Measurements from ENCODE around the gene CHST6.
"Not testable (repeated sequence)": the region's sequence is repeated elsewhere in the genome, so short reads cannot be mapped to it uniquely, and the experiment has no call there.

The CHST6 gene

GRCh38 chr16:75452464-75453190 lies 42.6 kb downstream of the CHST6 start:
- in situ Hi-C loops (cut with MboI; ENCODE audit: low sequenced_read_pairs) = no loop called here

- in situ Hi-C loops (cut with MboI; ENCODE audit: low sequenced_read_pairs) = no loop called here
Observed at GRCh38 chr16:75446416-75446815, 48.8 kb downstream of the CHST6 start.

- in situ Hi-C loops (cut with MboI; ENCODE audit: low sequenced_read_pairs) = no loop called here
Observed at GRCh38 chr16:75445298-75445697, 49.9 kb downstream of the CHST6 start.

- in situ Hi-C loops (cut with MboI; ENCODE audit: low sequenced_read_pairs) = no loop called here
Observed at GRCh38 chr16:75443298-75443697, 51.9 kb downstream of the CHST6 start.

GRCh38 chr16:75433732-75434413 lies 61.4 kb downstream of the CHST6 start:
- in situ Hi-C loops (cut with MboI; ENCODE audit: low sequenced_read_pairs) = no loop called here

- in situ Hi-C loops (cut with MboI; ENCODE audit: low sequenced_read_pairs) = no loop called here
Observed at GRCh38 chr16:75432828-75433731, 62.2 kb downstream of the CHST6 start, which contains the start of gene CFDP1. TSS of gene CFDP1 (minus strand) at chr16:75433503. CDS start at chr16:75433352, 151 bp downstream.

- in situ Hi-C loops (cut with MboI; ENCODE audit: low sequenced_read_pairs) = no loop called here
Observed at GRCh38 chr16:75429621-75430403, 65.4 kb downstream of the CHST6 start.

GRCh38 chr16:75426524-75426923 lies 68.7 kb downstream of the CHST6 start:
- in situ Hi-C loops (cut with MboI; ENCODE audit: low sequenced_read_pairs) = not testable (repeated sequence)

- in situ Hi-C loops (cut with MboI; ENCODE audit: low sequenced_read_pairs) = not testable (repeated sequence)
Observed at GRCh38 chr16:75424105-75424762, 71.0 kb downstream of the CHST6 start.

- in situ Hi-C loops (cut with MboI; ENCODE audit: low sequenced_read_pairs) = no loop called here
Observed at GRCh38 chr16:75423723-75424104, 71.5 kb downstream of the CHST6 start.
